ENCODE measurements around the gene SORBS1.

GRCh38 chr10:95324436-95325268 lies 236.5 kb downstream of the SORBS1 start:
- TF ChIP-seq, protein P1, sequence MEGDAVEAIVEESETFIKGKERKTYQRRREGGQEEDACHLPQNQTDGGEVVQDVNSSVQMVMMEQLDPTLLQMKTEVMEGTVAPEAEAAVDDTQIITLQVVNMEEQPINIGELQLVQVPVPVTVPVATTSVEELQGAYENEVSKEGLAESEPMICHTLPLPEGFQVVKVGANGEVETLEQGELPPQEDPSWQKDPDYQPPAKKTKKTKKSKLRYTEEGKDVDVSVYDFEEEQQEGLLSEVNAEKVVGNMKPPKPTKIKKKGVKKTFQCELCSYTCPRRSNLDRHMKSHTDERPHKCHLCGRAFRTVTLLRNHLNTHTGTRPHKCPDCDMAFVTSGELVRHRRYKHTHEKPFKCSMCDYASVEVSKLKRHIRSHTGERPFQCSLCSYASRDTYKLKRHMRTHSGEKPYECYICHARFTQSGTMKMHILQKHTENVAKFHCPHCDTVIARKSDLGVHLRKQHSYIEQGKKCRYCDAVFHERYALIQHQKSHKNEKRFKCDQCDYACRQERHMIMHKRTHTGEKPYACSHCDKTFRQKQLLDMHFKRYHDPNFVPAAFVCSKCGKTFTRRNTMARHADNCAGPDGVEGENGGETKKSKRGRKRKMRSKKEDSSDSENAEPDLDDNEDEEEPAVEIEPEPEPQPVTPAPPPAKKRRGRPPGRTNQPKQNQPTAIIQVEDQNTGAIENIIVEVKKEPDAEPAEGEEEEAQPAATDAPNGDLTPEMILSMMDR (conservative IDR thresholded peaks at IDR 0.05; ENCODE audit: low read depth, low read length), result no peak
- TF ChIP-seq EZH2 (IDR thresholded peaks at IDR 0.05; ENCODE audit: low read length, unreplicated experiment), result no peak
